B cell (primary cell): ENCODE measurements around the gene CLASRP. TPM values are rescaled to one million over a fixed set of nuclear protein-coding genes. Genes with fewer than 3 reads are reported as not detected.

Experiments used
- ATAC-seq: fragments of 200-7000 bp; cut with Tn5 transposase; one replicate; pipeline ENCODE4 v1.10.0; 2021; ENCODE audit warnings: low read depth, mild to moderate bottlenecking, moderate number of reproducible peaks, moderate library complexity
- CTCF ChIA-PET: fragments of 350-600 bp; sonication (Branson Sonifier 250); formaldehyde crosslinking; loops from one replicate; lab custom pipeline; 2021; ENCODE audit warnings: antibody characterized with exemption, inconsistent platforms; lab: Charles Lee
- POLR2A ChIA-PET: fragments of 350-600 bp; sonication (Branson Sonifier 250); formaldehyde crosslinking; loops from one replicate; lab custom pipeline; 2021; ENCODE audit warnings: antibody characterized with exemption; lab: Charles Lee
- DNase-seq: peaks from one replicate; pipeline ENCODE4 v3.0.0; 2013
- H2AFZ ChIP-seq: 2 replicates; pipeline ENCODE4 v1.6.1; 2012; ENCODE audit warnings: mild to moderate bottlenecking, low read depth, low read length; ENCODE audit not compliant: insufficient read depth, poor library complexity, severe bottlenecking
- H3K27ac ChIP-seq, 2 donors: 1 replicate in 1 of 2; 2 replicates in 1 of 2; pipeline ENCODE4 v1.5.1; 2012 to 2013; ENCODE audit warnings: low read length in 2 of 2, mild to moderate bottlenecking in 2 of 2, moderate library complexity in 1 of 2
- H3K27me3 ChIP-seq, 4 experiments: fragments of 200-600 bp in 1 of 4; sonication (generic) in 1 of 4; replicated peaks in 1 of 4; 1 replicate in 2 of 4; 2 replicates in 2 of 4; pipeline versions ENCODE4 v1.6.1 to v1.7.0; 2013 to 2016; ENCODE audit warnings: low read length in 3 of 4, mild to moderate bottlenecking in 2 of 4, mixed read lengths in 1 of 4, moderate library complexity in 1 of 4; ENCODE audit not compliant: insufficient read depth in 4 of 4, control insufficient read depth in 3 of 4; ENCODE audit errors: control extremely low read depth in 1 of 4
- H3K36me3 ChIP-seq, 2 experiments: replicated peaks in 1 of 2; 1 replicate in 1 of 2; 2 replicates in 1 of 2; pipeline versions ENCODE4 v1.6.1 to v1.7.1; 2013; ENCODE audit warnings: low read length in 1 of 2; ENCODE audit not compliant: insufficient read depth in 2 of 2, control insufficient read depth in 1 of 2; ENCODE audit errors: control extremely low read depth in 1 of 2, extremely low read depth in 1 of 2
- H3K4me1 ChIP-seq, 2 donors: fragments of 200-600 bp in 1 of 2; sonication (generic) in 1 of 2; 1 replicate in 1 of 2; 2 replicates in 1 of 2; pipeline versions ENCODE4 v1.5.1 to v1.6.1; 2013 to 2017; ENCODE audit warnings: low read length in 2 of 2; ENCODE audit not compliant: control insufficient read depth in 2 of 2, insufficient read depth in 2 of 2
- H3K4me2 ChIP-seq: replicated peaks from 2 replicates; pipeline ENCODE3; 2012; ENCODE audit warnings: mild to moderate bottlenecking, low read depth, low read length; ENCODE audit not compliant: poor library complexity, severe bottlenecking
- H3K4me3 ChIP-seq, 5 experiments: fragments of 200-600 bp in 1 of 5; sonication (generic) in 1 of 5; 1 replicate in 3 of 5; 2 replicates in 2 of 5; pipeline versions ENCODE4 v1.5.1 to v1.7.0; 2011 to 2016; ENCODE audit warnings: low read length in 4 of 5, mild to moderate bottlenecking in 4 of 5, low read depth in 2 of 5, control low read depth in 1 of 5, moderate library complexity in 1 of 5; ENCODE audit not compliant: insufficient read depth in 1 of 5; ENCODE audit errors: control extremely low read depth in 1 of 5, extremely low read depth in 1 of 5
- H3K79me2 ChIP-seq: fragments of 200-600 bp; sonication (generic); one replicate; pipeline ENCODE4 v1.6.0; 2016; ENCODE audit warnings: low read length; ENCODE audit not compliant: control insufficient read depth, insufficient read depth
- H3K9ac ChIP-seq: fragments of 200-600 bp; sonication (generic); 2 replicates; pipeline ENCODE4 v1.6.1; 2017; ENCODE audit warnings: mild to moderate bottlenecking, low read length, moderate library complexity
- H3K9me3 ChIP-seq, 3 donors: one replicate each; pipeline versions ENCODE4 v1.6.1 to v1.7.1; 2013; ENCODE audit warnings: low read length in 2 of 3; ENCODE audit not compliant: control insufficient read depth in 2 of 3, insufficient read depth in 1 of 3; ENCODE audit errors: control extremely low read depth in 1 of 3
- H4K20me1 ChIP-seq: 2 replicates; pipeline ENCODE4 v1.6.0; 2012; ENCODE audit warnings: mild to moderate bottlenecking, low read length; ENCODE audit not compliant: insufficient read depth, control insufficient read depth, poor library complexity, severe bottlenecking
- H3K27ac Mint-ChIP-seq: one replicate; pipeline ENCODE4 v1.8.0; 2021; ENCODE audit warnings: mixed read lengths
- H3K27me3 Mint-ChIP-seq: one replicate; pipeline ENCODE4 v1.8.0; 2021; ENCODE audit warnings: mixed read lengths
- H3K4me1 Mint-ChIP-seq: one replicate; pipeline ENCODE4 v1.8.0; 2021; ENCODE audit warnings: mixed read lengths
- H3K4me3 Mint-ChIP-seq: one replicate; pipeline ENCODE4 v1.8.0; 2021; ENCODE audit warnings: mixed read lengths
- H3K9me3 Mint-ChIP-seq: one replicate; pipeline ENCODE4 v1.8.0; 2022; ENCODE audit warnings: mixed read lengths; ENCODE audit not compliant: insufficient read depth
- EZH2 ChIP-seq: IDR thresholded peaks from 2 replicates; pipeline ENCODE4 v1.6.1; 2012; ENCODE audit warnings: borderline replicate concordance, low read depth, mild to moderate bottlenecking, moderate library complexity, low read length; ENCODE audit not compliant: insufficient read depth, poor library complexity, severe bottlenecking
- WGBS: methylation state at CpG from one replicate; pipeline ENCODE4 v1.1.5; 2013; ENCODE audit warnings: missing lambda C conversion rate; ENCODE audit not compliant: insufficient coverage; 5-methylcytosine and 5-hydroxymethylcytosine counted together
- intact Hi-C: fragments of 100-400 bp; cut with micrococcal nuclease; formaldehyde crosslinking; loops from one replicate; pipeline ENCODE4 v1.10.0; 2022
- polyA plus RNA-seq: library from polyadenylated mRNA; depleted of rRNA; stranded (reverse); fragments of >200 nt; gene quantifications from 2 replicates; pipeline ENCODE4 v1.2.3, GENCODE V29; 2012
- total RNA-seq, 2 donors: library from RNA; stranded (reverse); fragments of 120-200 nt in 1 of 2; gene quantifications; 1 replicate in 1 of 2; 2 replicates in 1 of 2; pipeline versions ENCODE4 v1.2.3 to v1.2.4, GENCODE V29; 2013 to 2022
- TF ChIP-seq, protein P1 (sequence below): fragments of 200-600 bp; IDR thresholded peaks from one replicate; pipeline ENCODE4 v1.8.0; 2022; ENCODE audit warnings: antibody characterized with exemption, mild to moderate bottlenecking

CLASRP gene
- total and polyA plus RNA-seq, 2 donors (not counting 1 experiment from before 2014, with no cell fraction given) = 234 to 285 TPM

DNA sequence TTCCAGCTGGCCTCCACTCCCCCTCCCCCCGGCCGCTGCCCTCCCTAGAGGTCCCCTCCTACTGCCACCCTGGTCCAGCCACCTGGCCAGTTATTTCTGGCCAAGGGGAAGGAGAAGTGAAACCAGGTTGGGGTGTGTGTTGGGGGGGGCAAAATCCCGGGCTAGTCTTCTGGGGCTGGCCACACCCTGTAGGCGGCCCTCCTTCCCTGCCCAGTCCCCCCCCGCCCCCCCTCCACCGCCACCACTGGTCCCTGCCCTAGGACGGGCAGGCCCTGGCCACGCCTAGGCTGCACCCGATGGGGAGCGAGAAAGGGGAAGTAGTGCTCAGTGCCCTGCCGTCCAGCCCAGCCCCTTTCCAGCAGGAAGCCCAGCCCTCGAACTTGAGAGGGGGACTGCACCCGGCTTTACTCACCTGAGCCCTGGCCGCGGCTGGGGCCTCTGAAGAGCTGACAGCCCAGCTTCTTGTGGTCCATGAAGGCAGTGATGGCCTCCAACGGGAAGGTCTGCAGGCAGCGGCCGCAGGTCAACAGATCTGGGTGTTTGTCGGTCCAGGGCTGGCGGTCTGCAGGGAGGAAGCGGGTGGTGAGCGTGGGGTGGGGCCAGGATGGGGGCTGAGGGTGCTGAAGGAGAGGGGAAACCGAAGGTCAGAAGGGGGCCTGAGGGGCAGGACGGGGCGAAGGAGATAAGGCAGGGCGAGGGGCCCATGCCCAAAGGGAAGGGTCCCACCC lies 36.6 kb downstream of the CLASRP start:
- CTCF ChIA-PET = interaction anchor here (0.7 to 2.2 kb wide), 10 partner anchors 10 to 121 kb away, joined by 3 to 24 read pairs (median 4); partner anchors contain the start of gene CLPTM1

More for the DNA sequence above, 36.6 kb downstream of the CLASRP start:
- TF ChIP-seq, protein P1, sequence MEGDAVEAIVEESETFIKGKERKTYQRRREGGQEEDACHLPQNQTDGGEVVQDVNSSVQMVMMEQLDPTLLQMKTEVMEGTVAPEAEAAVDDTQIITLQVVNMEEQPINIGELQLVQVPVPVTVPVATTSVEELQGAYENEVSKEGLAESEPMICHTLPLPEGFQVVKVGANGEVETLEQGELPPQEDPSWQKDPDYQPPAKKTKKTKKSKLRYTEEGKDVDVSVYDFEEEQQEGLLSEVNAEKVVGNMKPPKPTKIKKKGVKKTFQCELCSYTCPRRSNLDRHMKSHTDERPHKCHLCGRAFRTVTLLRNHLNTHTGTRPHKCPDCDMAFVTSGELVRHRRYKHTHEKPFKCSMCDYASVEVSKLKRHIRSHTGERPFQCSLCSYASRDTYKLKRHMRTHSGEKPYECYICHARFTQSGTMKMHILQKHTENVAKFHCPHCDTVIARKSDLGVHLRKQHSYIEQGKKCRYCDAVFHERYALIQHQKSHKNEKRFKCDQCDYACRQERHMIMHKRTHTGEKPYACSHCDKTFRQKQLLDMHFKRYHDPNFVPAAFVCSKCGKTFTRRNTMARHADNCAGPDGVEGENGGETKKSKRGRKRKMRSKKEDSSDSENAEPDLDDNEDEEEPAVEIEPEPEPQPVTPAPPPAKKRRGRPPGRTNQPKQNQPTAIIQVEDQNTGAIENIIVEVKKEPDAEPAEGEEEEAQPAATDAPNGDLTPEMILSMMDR = no peak
- no peak for TF ChIP-seq EZH2
- Histone ChIP-seq H3K4me2 (peak overlapping the region; percentile 91), H3K27me3 (no peaks in the 10 kb centered on the region), H3K27ac (peak overlapping the region; percentile 81 to 87), H3K79me2 (peaks cover 69% of the 10 kb centered on the region), H3K36me3 (peaks cover 0 to 39% of the 10 kb centered on the region in 2 experiments), H3K9me3 (no peaks in the 10 kb centered on the region), H3K4me1 (peaks cover 37 to 63% of the 10 kb centered on the region in 2 donors), H2AFZ (peak overlapping the region; percentile 55), H3K9ac (peak overlapping the region; percentile 93), H4K20me1 (peaks cover 67% of the 10 kb centered on the region), H3K4me3 (peak overlapping the region; percentile 61 to 94 (median 93))
- intact Hi-C loops = loop anchor here (1.0 to 5.0 kb wide), 6 partner anchors 17 to 323 kb away; partner anchors contain the start of genes BLOC1S3, RELB and TRAPPC6A
- H3K9me3 Mint-ChIP-seq = no peaks in the 10 kb centered on the region
- no peaks in the 10 kb centered on the region for H3K27me3 Mint-ChIP-seq
- peak overlapping the region; percentile 94 for H3K4me3 Mint-ChIP-seq
- 0% methylated on average over 19 of the region's 26 CpGs for WGBS
- ATAC-seq (peak; percentile 75), DNase-seq (peak; percentile 91)
- peak overlapping the region; percentile 96 for H3K27ac Mint-ChIP-seq
- H3K4me1 Mint-ChIP-seq = peaks cover 58% of the 10 kb centered on the region
- POLR2A ChIA-PET = interaction anchor here (0.5 to 1.8 kb wide), 11 partner anchors 8 to 188 kb away, joined by 3 to 19 read pairs (median 6); partner anchors contain the start of genes BLOC1S3, CLASRP, PPP1R37 and RELB
